Right forelimb (tissue), 1 donor: ENCODE measurements around the gene NOD2.

Experiments used
- DNase-seq: peaks from one replicate; pipeline ENCODE4 v3.0.0-alpha.2; 2018

Gene NOD2

GRCh38 chr16:50743581-50744225 is 50.3 kb downstream of the NOD2 start:
- no peak for DNase-seq

- DNase-seq = no peak
Observed at GRCh38 chr16:50744881-50745280, 51.5 kb downstream of the NOD2 start.

- DNase-seq = no peak
Observed at GRCh38 chr16:50745940-50746339, 52.5 kb downstream of the NOD2 start.

GRCh38 chr16:50747207-50747956 is 54.0 kb downstream of the NOD2 start:
- no peak for DNase-seq

GRCh38 chr16:50751528-50751927 is 58.1 kb downstream of the NOD2 start:
- no peak for DNase-seq

GRCh38 chr16:50752471-50753235 is 59.2 kb downstream of the NOD2 start:
- DNase-seq = no peak

GRCh38 chr16:50756473-50756872 is 63.1 kb downstream of the NOD2 start:
- DNase-seq = no peak

- no peak for DNase-seq
Observed at GRCh38 chr16:50761267-50761666, 67.9 kb downstream of the NOD2 start.

- DNase-seq = no peak
Observed at GRCh38 chr16:50762241-50762640, 68.8 kb downstream of the NOD2 start.

GRCh38 chr16:50763211-50763610 is 69.8 kb downstream of the NOD2 start:
- no peak for DNase-seq

- no peak for DNase-seq
Observed at GRCh38 chr16:50765260-50765659, 71.9 kb downstream of the NOD2 start.

- no peak for DNase-seq
Observed at GRCh38 chr16:50765861-50766260, 72.5 kb downstream of the NOD2 start.

- DNase-seq = no peak
Observed at GRCh38 chr16:50767197-50767596, 73.8 kb downstream of the NOD2 start.

GRCh38 chr16:50771366-50771765 is 78.0 kb downstream of the NOD2 start:
- no peak for DNase-seq

- DNase-seq = no peak
Observed at GRCh38 chr16:50774405-50774804, 81.0 kb downstream of the NOD2 start.

- DNase-seq = no peak
Observed at GRCh38 chr16:50774960-50775359, 81.6 kb downstream of the NOD2 start.

- DNase-seq = no peak
Observed at GRCh38 chr16:50776037-50776436, 82.6 kb downstream of the NOD2 start.

- DNase-seq = no peak
Observed at GRCh38 chr16:50778284-50779163, 85.1 kb downstream of the NOD2 start.

GRCh38 chr16:50781043-50781442 is 87.6 kb downstream of the NOD2 start:
- DNase-seq = no peak

GRCh38 chr16:50781518-50781917 is 88.1 kb downstream of the NOD2 start:
- DNase-seq = no peak
